Mesodermal cell (in vitro differentiated cells): Measurements from ENCODE around the gene ACAP3.

Experiments
- H3K27ac ChIP-seq: 2 replicates; pipeline ENCODE4 v1.7.0; 2013; ENCODE audit warnings: mild to moderate bottlenecking, low read depth, low read length, moderate library complexity; ENCODE audit not compliant: severe bottlenecking
- H3K36me3 ChIP-seq: 2 replicates; pipeline ENCODE4 v1.7.1; 2013; ENCODE audit warnings: mild to moderate bottlenecking, low read length, moderate library complexity; ENCODE audit not compliant: control insufficient read depth, insufficient read depth
- H3K4me1 ChIP-seq: one replicate; pipeline ENCODE4 v1.7.1; 2013; ENCODE audit warnings: mild to moderate bottlenecking, low read length; ENCODE audit not compliant: insufficient read depth, control insufficient read depth, poor library complexity, severe bottlenecking
- H3K4me3 ChIP-seq: 2 replicates; pipeline ENCODE4 v1.7.0; 2013; ENCODE audit warnings: low read length, control low read depth, mild to moderate bottlenecking; ENCODE audit not compliant: insufficient read depth, poor library complexity, severe bottlenecking; ENCODE audit errors: extremely low read depth
- H3K9me3 ChIP-seq: 2 replicates; pipeline ENCODE4 v1.7.1; 2013; ENCODE audit warnings: mild to moderate bottlenecking, low read length, moderate library complexity; ENCODE audit not compliant: control insufficient read depth
- WGBS, 2 experiments: methylation state at CpG; one replicate each; pipeline ENCODE4 v1.1.5; 2013; ENCODE audit warnings: missing lambda C conversion rate in 2 of 2; ENCODE audit not compliant: insufficient coverage in 2 of 2; 5-methylcytosine and 5-hydroxymethylcytosine counted together

Gene ACAP3

DNA sequence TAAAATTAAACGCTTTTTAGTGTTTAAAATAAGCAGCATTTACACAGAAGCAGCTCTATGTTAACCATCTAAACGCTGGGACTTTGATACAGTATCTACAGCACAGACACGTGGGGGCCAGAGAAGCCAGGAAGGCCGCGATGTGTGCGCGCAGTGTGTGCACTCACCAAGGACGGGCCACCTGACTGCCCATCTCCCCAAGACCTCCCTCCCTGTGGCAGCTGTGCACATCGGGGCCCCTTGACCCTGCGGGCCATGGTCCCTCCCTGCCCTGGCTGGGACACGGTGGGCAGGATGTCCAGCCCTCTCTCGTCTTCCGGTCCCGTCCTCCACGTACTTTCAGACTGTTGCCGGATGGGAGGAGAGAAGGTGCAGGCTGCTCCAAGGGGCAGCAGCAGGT, 27.6 kb upstream of the ACAP3 start:
- Histone ChIP-seq H3K9me3 (no peaks in the 10 kb centered on the region), H3K4me1 (no peaks in the 10 kb centered on the region), H3K4me3 (no peak overlapping the region), H3K36me3 (peaks cover 31% of the 10 kb centered on the region), H3K27ac (no peak overlapping the region)
- WGBS, 2 experiments, result 95 to 97% methylated on average over 11 to 15 of the region's 16 CpGs

- 61 to 79% methylated on average over 11 of the region's 11 CpGs for WGBS, 2 experiments
- Histone ChIP-seq H3K9me3 (no peaks in the 10 kb centered on the region), H3K27ac (no peak overlapping the region), H3K4me3 (no peak overlapping the region), H3K36me3 (peaks cover 29% of the 10 kb centered on the region), H3K4me1 (no peaks in the 10 kb centered on the region)
Measured at GRCh38 chr1:1334835-1335234, 27.1 kb upstream of the ACAP3 start.

- Histone ChIP-seq H3K27ac (no peak overlapping the region), H3K9me3 (no peaks in the 10 kb centered on the region), H3K36me3 (peaks cover 25% of the 10 kb centered on the region), H3K4me3 (no peak overlapping the region), H3K4me1 (no peaks in the 10 kb centered on the region)
- 94% methylated on average over 36 of the region's 36 CpGs for WGBS, 2 experiments
Measured at GRCh38 chr1:1333551-1334241, 26.0 kb upstream of the ACAP3 start.

GRCh38 chr1:1332774-1333480, 25.2 kb upstream of the ACAP3 start:
- no peak overlapping the region for H3K4me3 ChIP-seq

DNA sequence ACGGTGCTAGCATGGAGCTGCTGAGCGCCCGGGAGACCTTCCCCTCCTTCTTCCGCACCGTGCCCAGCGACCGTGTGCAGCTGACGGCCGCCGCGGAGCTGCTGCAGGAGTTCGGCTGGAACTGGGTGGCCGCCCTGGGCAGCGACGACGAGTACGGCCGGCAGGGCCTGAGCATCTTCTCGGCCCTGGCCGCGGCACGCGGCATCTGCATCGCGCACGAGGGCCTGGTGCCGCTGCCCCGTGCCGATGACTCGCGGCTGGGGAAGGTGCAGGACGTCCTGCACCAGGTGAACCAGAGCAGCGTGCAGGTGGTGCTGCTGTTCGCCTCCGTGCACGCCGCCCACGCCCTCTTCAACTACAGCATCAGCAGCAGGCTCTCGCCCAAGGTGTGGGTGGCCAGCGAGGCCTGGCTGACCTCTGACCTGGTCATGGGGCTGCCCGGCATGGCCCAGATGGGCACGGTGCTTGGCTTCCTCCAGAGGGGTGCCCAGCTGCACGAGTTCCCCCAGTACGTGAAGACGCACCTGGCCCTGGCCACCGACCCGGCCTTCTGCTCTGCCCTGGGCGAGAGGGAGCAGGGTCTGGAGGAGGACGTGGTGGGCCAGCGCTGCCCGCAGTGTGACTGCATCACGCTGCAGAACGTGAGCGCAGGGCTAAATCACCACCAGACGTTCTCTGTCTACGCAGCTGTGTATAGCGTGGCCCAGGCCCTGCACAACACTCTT, 24.5 kb upstream of the ACAP3 start:
- Histone ChIP-seq H3K9me3 (no peaks in the 10 kb centered on the region), H3K4me3 (no peak overlapping the region), H3K4me1 (no peaks in the 10 kb centered on the region), H3K27ac (no peak overlapping the region), H3K36me3 (peaks cover 11% of the 10 kb centered on the region)
- 88 to 90% methylated on average over 51 to 52 of the region's 57 CpGs for WGBS, 2 experiments

More at GRCh38 chr1:1332774-1333480, 25.2 kb upstream of the ACAP3 start:
- Histone ChIP-seq H3K4me1 (no peaks in the 10 kb centered on the region), H3K9me3 (no peaks in the 10 kb centered on the region), H3K27ac (no peak overlapping the region), H3K36me3 (peaks cover 17% of the 10 kb centered on the region)
- 92 to 93% methylated on average over 45 to 48 of the region's 48 CpGs for WGBS, 2 experiments

GRCh38 chr1:1331068-1331965, 23.6 kb upstream of the ACAP3 start, which contains the start of gene TAS1R3:
TAS1R3 (plus strand) TSS chr1:1331280; CDS start chr1:1331346, 66 bp downstream.
- Histone ChIP-seq H3K4me3 (no peak within 1 kb of the TSS), H3K36me3 (peaks cover 8% of the 10 kb centered on the region)
- WGBS, 2 experiments, result 85 to 89% methylated on average over 34 to 36 of the region's 41 CpGs

GRCh38 chr1:1330366-1331067, 22.8 kb upstream of the ACAP3 start:
- H3K27ac ChIP-seq, result no peak overlapping the region

More at GRCh38 chr1:1331068-1331965, 23.6 kb upstream of the ACAP3 start, which contains the start of gene TAS1R3:
- Histone ChIP-seq H3K9me3 (no peaks in the 10 kb centered on the region), H3K4me1 (no peaks in the 10 kb centered on the region), H3K27ac (no peak within 1 kb of the TSS)

DNA sequence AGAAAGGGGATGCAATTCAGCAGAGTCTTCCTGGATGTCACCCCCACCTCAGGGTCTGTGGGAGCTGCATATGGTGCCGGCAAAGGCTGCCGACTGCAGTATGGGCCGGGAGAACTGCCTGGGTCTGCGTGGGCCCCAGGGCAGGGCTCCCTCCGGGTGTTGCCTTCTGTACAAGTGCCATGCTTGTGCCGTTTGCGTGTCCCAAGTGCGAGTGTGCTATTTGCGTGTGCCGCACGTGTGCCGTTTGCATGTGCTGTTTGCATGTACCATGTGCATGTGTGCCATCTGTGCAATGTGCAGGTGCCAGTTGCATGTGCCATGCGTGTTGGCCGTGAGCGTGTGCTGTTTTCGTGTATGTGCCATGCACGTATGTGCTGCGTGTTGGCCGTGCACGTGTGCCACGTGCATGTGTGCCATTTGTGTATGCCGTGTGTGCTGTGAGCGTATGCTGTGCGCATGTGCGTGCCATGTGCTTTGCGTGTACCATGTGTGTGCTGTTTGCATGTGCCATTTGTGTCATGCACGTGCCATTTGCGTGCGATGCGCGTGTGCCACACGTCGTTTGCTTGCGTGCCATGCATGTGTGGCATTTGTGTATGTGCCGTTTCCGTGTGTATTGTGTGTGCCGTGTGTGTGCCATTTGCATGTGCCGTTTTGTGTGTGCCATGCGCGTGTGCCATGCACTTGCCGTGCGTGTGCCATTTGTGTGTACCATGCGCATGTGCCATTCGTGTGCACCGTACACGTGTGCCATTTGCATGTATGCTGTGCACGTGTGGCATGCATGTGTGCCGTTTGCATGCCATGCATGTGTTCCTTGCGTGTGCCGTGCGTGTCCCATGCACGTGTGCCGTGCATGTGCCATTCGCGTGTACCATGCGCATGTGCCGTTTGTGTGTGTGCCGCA, 21.8 kb upstream of the ACAP3 start:
- Histone ChIP-seq H3K9me3 (no peaks in the 10 kb centered on the region), H3K36me3 (peaks cover 10% of the 10 kb centered on the region), H3K27ac (no peak overlapping the region), H3K4me1 (peaks cover 9% of the 10 kb centered on the region), H3K4me3 (no peak overlapping the region)
- 94% methylated on average over 58 of the region's 58 CpGs for WGBS, 2 experiments

More at GRCh38 chr1:1330366-1331067, 22.8 kb upstream of the ACAP3 start:
- Histone ChIP-seq H3K4me3 (no peak overlapping the region), H3K9me3 (no peaks in the 10 kb centered on the region), H3K4me1 (peaks cover 7% of the 10 kb centered on the region), H3K36me3 (peaks cover 10% of the 10 kb centered on the region)
- WGBS, 2 experiments, result 87 to 89% methylated on average over 11 to 15 of the region's 15 CpGs

- Histone ChIP-seq H3K4me3 (no peak overlapping the region), H3K27ac (no peak overlapping the region), H3K36me3 (peaks cover 12% of the 10 kb centered on the region), H3K4me1 (peaks cover 12% of the 10 kb centered on the region), H3K9me3 (no peaks in the 10 kb centered on the region)
- 89 to 99% methylated on average over 12 of the region's 15 CpGs for WGBS, 2 experiments
Measured at GRCh38 chr1:1328254-1328653, 20.5 kb upstream of the ACAP3 start.
